ENCODE results near the gene MYO5C.

GRCh38 chr15:52306270-52306669, 10.7 kb upstream of the MYO5C start:
- TF ChIP-seq CTCF (IDR thresholded peaks at IDR 0.05; ENCODE audit: insufficient read depth, low read depth, low read length) (no peak), EZH2 (IDR thresholded peaks at IDR 0.05; ENCODE audit: insufficient read depth, low read length) (no peak)

Data from astrocyte (in vitro differentiated cells and primary cell).